HG02678 (cell line): ENCODE results near the gene MAD2L1BP.

Experiments
- ATAC-seq: cut with Tn5 transposase; IDR thresholded peaks from one replicate; pipeline ENCODE4 v1.9.1; 2021; ENCODE audit warnings: mild to moderate bottlenecking, moderate library complexity; ENCODE audit not compliant: unreplicated experiment

MAD2L1BP gene

GRCh38 chr6:43680308-43681200, 44.9 kb downstream of the MAD2L1BP start:
- no peak for ATAC-seq

GRCh38 chr6:43681303-43681702, 45.7 kb downstream of the MAD2L1BP start:
- no peak for ATAC-seq

GRCh38 chr6:43682724-43683429, 47.2 kb downstream of the MAD2L1BP start:
- ATAC-seq: no peak

GRCh38 chr6:43683708-43684455, 48.2 kb downstream of the MAD2L1BP start:
- peak; percentile 57 for ATAC-seq

- no peak for ATAC-seq
Measured at GRCh38 chr6:43687079-43687436, 51.4 kb downstream of the MAD2L1BP start.

- peak; percentile 92 for ATAC-seq
Measured at GRCh38 chr6:43687437-43688347, 52.1 kb downstream of the MAD2L1BP start, which contains the start of gene MRPS18A. Gene MRPS18A, minus strand, starts transcription at chr6:43687791. Its CDS starts 12 bp downstream, at chr6:43687779.

GRCh38 chr6:43689421-43689820, 53.8 kb downstream of the MAD2L1BP start:
- no peak for ATAC-seq
